NB4 (cell line): ENCODE measurements around the gene FCRL1.

Source experiments
- MAX ChIP-seq: IDR thresholded peaks from 2 replicates; pipeline ENCODE4 v1.6.1; 2011; ENCODE audit warnings: low read depth, low read length
- TF ChIP-seq, protein P1 (sequence below): IDR thresholded peaks from one replicate; pipeline ENCODE4 v1.5.1; 2012; ENCODE audit warnings: low read depth, low read length

- TF ChIP-seq, protein P1, sequence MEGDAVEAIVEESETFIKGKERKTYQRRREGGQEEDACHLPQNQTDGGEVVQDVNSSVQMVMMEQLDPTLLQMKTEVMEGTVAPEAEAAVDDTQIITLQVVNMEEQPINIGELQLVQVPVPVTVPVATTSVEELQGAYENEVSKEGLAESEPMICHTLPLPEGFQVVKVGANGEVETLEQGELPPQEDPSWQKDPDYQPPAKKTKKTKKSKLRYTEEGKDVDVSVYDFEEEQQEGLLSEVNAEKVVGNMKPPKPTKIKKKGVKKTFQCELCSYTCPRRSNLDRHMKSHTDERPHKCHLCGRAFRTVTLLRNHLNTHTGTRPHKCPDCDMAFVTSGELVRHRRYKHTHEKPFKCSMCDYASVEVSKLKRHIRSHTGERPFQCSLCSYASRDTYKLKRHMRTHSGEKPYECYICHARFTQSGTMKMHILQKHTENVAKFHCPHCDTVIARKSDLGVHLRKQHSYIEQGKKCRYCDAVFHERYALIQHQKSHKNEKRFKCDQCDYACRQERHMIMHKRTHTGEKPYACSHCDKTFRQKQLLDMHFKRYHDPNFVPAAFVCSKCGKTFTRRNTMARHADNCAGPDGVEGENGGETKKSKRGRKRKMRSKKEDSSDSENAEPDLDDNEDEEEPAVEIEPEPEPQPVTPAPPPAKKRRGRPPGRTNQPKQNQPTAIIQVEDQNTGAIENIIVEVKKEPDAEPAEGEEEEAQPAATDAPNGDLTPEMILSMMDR, result no peak
- no peak for TF ChIP-seq MAX
Measured at GRCh38 chr1:157819896-157820295, at the start of gene FCRL1.
